Gastroesophageal sphincter (tissue), 3 donors: Measurements from ENCODE around the gene SMIM45.

Source experiments
- CTCF ChIP-seq, 4 experiments: fragments of 200-600 bp in 2 of 4; fragments of 450-650 bp in 2 of 4; sonication (generic) in 1 of 4; IDR thresholded peaks; one replicate each; pipeline ENCODE4 v1.5.1; 2017 to 2019; ENCODE audit warnings: antibody characterized with exemption in 4 of 4, mild to moderate bottlenecking in 2 of 4, moderate library complexity in 2 of 4
- POLR2A ChIP-seq, 2 donors: fragments of 450-650 bp; IDR thresholded peaks; one replicate each; pipeline ENCODE4 v1.6.1; 2017; ENCODE audit warnings: antibody characterized with exemption in 2 of 2, mild to moderate bottlenecking in 2 of 2, moderate library complexity in 1 of 2
- POLR2AphosphoS5 ChIP-seq: sonication (generic); formaldehyde crosslinking; IDR thresholded peaks from one replicate; pipeline ENCODE4 v1.6.1; 2017; ENCODE audit warnings: antibody characterized with exemption

- TF ChIP-seq POLR2AphosphoS5 (no peak), POLR2A (IDR thresholded peaks at IDR 0.05) (no peak), CTCF (IDR thresholded peaks at IDR 0.05) (no peak)
Measured at GRCh38 chr22:41996826-41997225, 44.9 kb downstream of the SMIM45 start.
